GM23338 (cell line): ENCODE data around the gene TFIP11. TPM values are rescaled to one million over a fixed set of nuclear protein-coding genes. Genes with fewer than 3 reads are reported as not detected.

ENCODE experiments used
- ATAC-seq: fragments of 200-7000 bp; cut with Tn5 transposase; 3 replicates; pipeline ENCODE4 v1.9.1; 2020
- DNase-seq: peaks from one replicate; pipeline ENCODE4 v3.0.0-alpha.2; 2015; ENCODE audit warnings: low spot score
- H2AFZ ChIP-seq: fragments of 200-600 bp; sonication (generic); 2 replicates; pipeline ENCODE4 v1.8.0; 2016; ENCODE audit warnings: antibody characterized with exemption, mild to moderate bottlenecking, moderate library complexity
- H3F3A ChIP-seq: fragments of 200-600 bp; sonication (generic); replicated peaks from 2 replicates; pipeline ENCODE4 v1.8.0; 2017; ENCODE audit warnings: antibody characterized with exemption, mixed run types, low read depth
- H3K27ac ChIP-seq: fragments of 200-600 bp; sonication (generic); 2 replicates; pipeline ENCODE4 v1.6.1; 2016; ENCODE audit warnings: low read depth
- H3K27me3 ChIP-seq: fragments of 200-600 bp; sonication (generic); 2 replicates; pipeline ENCODE4 v1.8.0; 2016; ENCODE audit warnings: mild to moderate bottlenecking, mixed run types, moderate library complexity; ENCODE audit not compliant: insufficient read depth
- H3K36me3 ChIP-seq: fragments of 200-600 bp; sonication (generic); 2 replicates; pipeline ENCODE4 v1.8.0; 2016; ENCODE audit warnings: mild to moderate bottlenecking; ENCODE audit not compliant: insufficient read depth
- H3K4me1 ChIP-seq: fragments of 200-600 bp; sonication (generic); 2 replicates; pipeline ENCODE4 v1.8.0; 2016; ENCODE audit warnings: mild to moderate bottlenecking, moderate library complexity; ENCODE audit not compliant: insufficient read depth
- H3K4me2 ChIP-seq: fragments of 200-600 bp; sonication (generic); 2 replicates; pipeline ENCODE4 v1.7.1; 2017; ENCODE audit warnings: mixed run types
- H3K4me3 ChIP-seq: fragments of 200-600 bp; sonication (generic); 2 replicates; pipeline ENCODE4 v1.6.1; 2016; ENCODE audit warnings: mixed run types
- H3K79me2 ChIP-seq: fragments of 200-600 bp; sonication (generic); replicated peaks from 2 replicates; pipeline ENCODE4 v1.8.0; 2017; ENCODE audit warnings: mild to moderate bottlenecking; ENCODE audit not compliant: insufficient read depth
- H3K9me2 ChIP-seq: fragments of 200-600 bp; sonication (generic); 2 replicates; pipeline ENCODE4 v1.8.0; 2017; ENCODE audit not compliant: insufficient read depth
- H4K20me1 ChIP-seq: fragments of 200-600 bp; sonication (generic); replicated peaks from 2 replicates; pipeline ENCODE4 v1.8.0; 2017; ENCODE audit warnings: mild to moderate bottlenecking; ENCODE audit not compliant: insufficient read depth
- H3K27ac Mint-ChIP-seq: 2 replicates; pipeline ENCODE4 v1.8.0; 2020; ENCODE audit warnings: inconsistent platforms, mild to moderate bottlenecking, moderate library complexity, mixed read lengths
- H3K27me3 Mint-ChIP-seq: 3 replicates; pipeline ENCODE4 v1.8.0; 2022; ENCODE audit warnings: low read depth, mild to moderate bottlenecking, moderate library complexity, mixed read lengths, inconsistent platforms; ENCODE audit not compliant: insufficient read depth, poor library complexity
- H3K36me3 Mint-ChIP-seq: 3 replicates; pipeline ENCODE4 v1.8.0; 2021; ENCODE audit warnings: low read depth, mild to moderate bottlenecking, inconsistent platforms, moderate library complexity, mixed read lengths
- H3K4me1 Mint-ChIP-seq: 3 replicates; pipeline ENCODE4 v1.8.0; 2020; ENCODE audit warnings: mild to moderate bottlenecking, inconsistent platforms, mixed read lengths
- H3K4me3 Mint-ChIP-seq: 3 replicates; pipeline ENCODE4 v1.8.0; 2021; ENCODE audit warnings: moderate library complexity, mild to moderate bottlenecking, inconsistent platforms, mixed read lengths
- H3K9me3 Mint-ChIP-seq: 3 replicates; pipeline ENCODE4 v1.8.0; 2020; ENCODE audit warnings: moderate library complexity, mild to moderate bottlenecking, inconsistent platforms, mixed read lengths
- CREB1 ChIP-seq: fragments of 250-450 bp; sonication (Bioruptor Pico); IDR thresholded peaks from 2 replicates; pipeline ENCODE4 v1.5.0; 2020; ENCODE audit warnings: low read depth, mild to moderate bottlenecking, moderate library complexity
- CTCF ChIP-seq, 2 experiments: fragments of 200-600 bp in 1 of 2; sonication (generic) in 1 of 2; conservative IDR thresholded peaks; 2 replicates each; pipeline versions ENCODE4 v1.5.1 to v1.6.1; 2016 to 2017; ENCODE audit warnings: antibody characterized with exemption in 2 of 2, low read depth in 2 of 2, mild to moderate bottlenecking in 2 of 2, moderate library complexity in 1 of 2
- ETS1 ChIP-seq: IDR thresholded peaks from 2 replicates; pipeline ENCODE4 v1.6.1; 2016; ENCODE audit warnings: antibody characterized with exemption
- EZH2 ChIP-seq: fragments of 200-600 bp; sonication (generic); IDR thresholded peaks from one replicate; pipeline ENCODE4 v1.8.0; 2017; ENCODE audit warnings: antibody characterized with exemption, mild to moderate bottlenecking, low read depth; ENCODE audit not compliant: unreplicated experiment
- NANOG ChIP-seq: IDR thresholded peaks from 2 replicates; pipeline ENCODE4 v1.6.1; 2016; ENCODE audit warnings: antibody characterized with exemption, borderline replicate concordance
- POLR2AphosphoS5 ChIP-seq: IDR thresholded peaks from 2 replicates; pipeline ENCODE4 v1.6.1; 2016; ENCODE audit warnings: antibody characterized with exemption, low read depth
- ZNF114 ChIP-seq: fragments of 250-450 bp; sonication (Bioruptor Pico); IDR thresholded peaks from 2 replicates; pipeline ENCODE4 v1.5.0; 2020; ENCODE audit warnings: mild to moderate bottlenecking, moderate library complexity
- ZNF331 ChIP-seq: fragments of 250-450 bp; sonication (Bioruptor Pico); IDR thresholded peaks from 2 replicates; pipeline ENCODE4 v1.5.0; 2020; ENCODE audit warnings: low read depth, mild to moderate bottlenecking, moderate library complexity
- microRNA counts: library from miRNA; unstranded; fragments of <30 nt; microRNA quantifications from one replicate; lab custom pipeline; 2017
- microRNA-seq: library from miRNA; unstranded; fragments of <30 nt; microRNA quantifications from one replicate; pipeline ENCODE4, GENCODE V29; 2017
- polyA plus RNA-seq: library from polyadenylated mRNA; unstranded; fragments of >200 nt; fragmentation: Nextera tagmentation; extraction: Ambion mirVana; gene quantifications from 2 replicates; pipeline ENCODE4 v1.2.1, GENCODE V29; 2016
- small RNA-seq: library from RNA; depleted of rRNA; stranded (forward); fragments of <200 nt; gene quantifications from one replicate; pipeline ENCODE3, GENCODE V24; 2014; ENCODE audit warnings: low replicate concordance
- total RNA-seq: library from RNA; depleted of rRNA; stranded (reverse); fragments of >200 nt; shearing (Covaris generic); gene quantifications from 2 replicates; pipeline ENCODE4 v1.2.3, GENCODE V29; 2014; rRNA removed
- TF ChIP-seq, protein P1 (sequence below): IDR thresholded peaks from one replicate; pipeline ENCODE4 v1.6.1; 2018; ENCODE audit warnings: antibody characterized with exemption; ENCODE audit not compliant: unreplicated experiment

The TFIP11 gene
- total and polyA plus RNA-seq, 2 experiments from 2014 or later, result 17.1 to 26.2 TPM

GRCh38 chr22:26442086-26442756, 70.1 kb downstream of the TFIP11 start:
- Mint-ChIP-seq H3K4me3 (no peak overlapping the region), H3K4me1 (peaks cover 10% of the 10 kb centered on the region), H3K27me3 (peaks cover 7% of the 10 kb centered on the region), H3K9me3 (no peaks in the 10 kb centered on the region), H3K27ac (0 out of 2 replicates have a peak overlapping the region, but pooled peaks have one; percentile 32), H3K36me3 (peaks cover 4% of the 10 kb centered on the region; the same call in 2 of the 3 replicates)
- Histone ChIP-seq H2AFZ (no peak overlapping the region), H4K20me1 (no peaks in the 10 kb centered on the region; the same call in 1 of the 2 replicates), H3K4me3 (no peak overlapping the region), H3K9me2 (no peaks in the 10 kb centered on the region), H3K27ac (no peak overlapping the region), H3K79me2 (0 out of 2 replicates have a peak, but pooled peaks cover 8% of the 10 kb centered on the region), H3K4me2 (no peak overlapping the region; the same call in 1 of the 2 replicates), H3F3A (no peaks in the 10 kb centered on the region), H3K4me1 (peaks cover 7% of the 10 kb centered on the region; the same call in 1 of the 2 replicates), H3K36me3 (no peaks in the 10 kb centered on the region), H3K27me3 (no peaks in the 10 kb centered on the region)
- TF ChIP-seq, protein P1, sequence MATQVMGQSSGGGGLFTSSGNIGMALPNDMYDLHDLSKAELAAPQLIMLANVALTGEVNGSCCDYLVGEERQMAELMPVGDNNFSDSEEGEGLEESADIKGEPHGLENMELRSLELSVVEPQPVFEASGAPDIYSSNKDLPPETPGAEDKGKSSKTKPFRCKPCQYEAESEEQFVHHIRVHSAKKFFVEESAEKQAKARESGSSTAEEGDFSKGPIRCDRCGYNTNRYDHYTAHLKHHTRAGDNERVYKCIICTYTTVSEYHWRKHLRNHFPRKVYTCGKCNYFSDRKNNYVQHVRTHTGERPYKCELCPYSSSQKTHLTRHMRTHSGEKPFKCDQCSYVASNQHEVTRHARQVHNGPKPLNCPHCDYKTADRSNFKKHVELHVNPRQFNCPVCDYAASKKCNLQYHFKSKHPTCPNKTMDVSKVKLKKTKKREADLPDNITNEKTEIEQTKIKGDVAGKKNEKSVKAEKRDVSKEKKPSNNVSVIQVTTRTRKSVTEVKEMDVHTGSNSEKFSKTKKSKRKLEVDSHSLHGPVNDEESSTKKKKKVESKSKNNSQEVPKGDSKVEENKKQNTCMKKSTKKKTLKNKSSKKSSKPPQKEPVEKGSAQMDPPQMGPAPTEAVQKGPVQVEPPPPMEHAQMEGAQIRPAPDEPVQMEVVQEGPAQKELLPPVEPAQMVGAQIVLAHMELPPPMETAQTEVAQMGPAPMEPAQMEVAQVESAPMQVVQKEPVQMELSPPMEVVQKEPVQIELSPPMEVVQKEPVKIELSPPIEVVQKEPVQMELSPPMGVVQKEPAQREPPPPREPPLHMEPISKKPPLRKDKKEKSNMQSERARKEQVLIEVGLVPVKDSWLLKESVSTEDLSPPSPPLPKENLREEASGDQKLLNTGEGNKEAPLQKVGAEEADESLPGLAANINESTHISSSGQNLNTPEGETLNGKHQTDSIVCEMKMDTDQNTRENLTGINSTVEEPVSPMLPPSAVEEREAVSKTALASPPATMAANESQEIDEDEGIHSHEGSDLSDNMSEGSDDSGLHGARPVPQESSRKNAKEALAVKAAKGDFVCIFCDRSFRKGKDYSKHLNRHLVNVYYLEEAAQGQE, result no peak
- TF ChIP-seq CTCF (conservative IDR thresholded peaks at IDR 0.05; ENCODE audit: low read depth in 2 of 2) (no peak), POLR2AphosphoS5 (no peak), EZH2 (no peak), CREB1 (CRISPR knock-in tag) (no peak), ETS1 (no peak), ZNF331 (CRISPR knock-in tag) (no peak), NANOG (no peak), ZNF114 (CRISPR knock-in tag) (no peak)
- DNase-seq, result peak; percentile 62
- ATAC-seq, result peak; percentile 76

MicroRNAs encoded within 50 kb of the gene (microRNA counts, 767-probe panel; counts per million panel counts)
- microRNA hsa-miR-548j (lab: Ali Mortazavi, UCI), result not detected

Small RNAs within 50 kb of the gene (microRNA-seq; reads per million reads assigned to microRNA genes)
- 5.5 reads per million, percentile 23 among the genes with 10 or more reads in this experiment for gene MIR548J

Small RNAs within 50 kb of the gene (small RNA-seq; reads per million reads assigned to genes)
- gene MIR548J, result 0.22 reads per million

Other genes starting within 250 kb of the TFIP11 start
- 9.3 and 10.0 TPM in 2 replicates for gene ASPHD2, start 83.2 kb downstream of the TFIP11 start, total RNA-seq
- gene ASPHD2, start 83.2 kb downstream of the TFIP11 start, polyA plus RNA-seq, result 6.0 and 8.3 TPM in 2 replicates
- 36.9 and 49.4 TPM in 2 replicates for gene HPS4, start 28.7 kb downstream of the TFIP11 start, total RNA-seq
- 17.8 and 20.3 TPM in 2 replicates for gene HPS4, start 28.7 kb downstream of the TFIP11 start, polyA plus RNA-seq
- 17.8 and 34.4 TPM in 2 replicates for gene SRRD, start 28.6 kb downstream of the TFIP11 start, total RNA-seq
- gene SRRD, start 28.6 kb downstream of the TFIP11 start, polyA plus RNA-seq, result 17.8 and 23.2 TPM in 2 replicates
- gene TPST2, start 77.7 kb upstream of the TFIP11 start, total RNA-seq, result 106 and 127 TPM in 2 replicates
- gene TPST2, start 77.7 kb upstream of the TFIP11 start, polyA plus RNA-seq, result 37.9 and 43.1 TPM in 2 replicates
- gene CRYBB1, start 105.6 kb upstream of the TFIP11 start, total RNA-seq, result 1.6 and 2.4 TPM in 2 replicates
- 3.0 and 3.7 TPM in 2 replicates for gene CRYBB1, start 105.6 kb upstream of the TFIP11 start, polyA plus RNA-seq
- 1.7 TPM in 1 of 2 replicates, not detected in the other for gene CRYBA4, start 109.5 kb upstream of the TFIP11 start, total RNA-seq
- 1.2 and 1.5 TPM in 2 replicates for gene CRYBA4, start 109.5 kb upstream of the TFIP11 start, polyA plus RNA-seq
- gene MIAT, start 145.1 kb upstream of the TFIP11 start, total RNA-seq, result 51.4 and 63.6 TPM in 2 replicates
- 8.2 and 10.0 TPM in 2 replicates for gene MIAT, start 145.1 kb upstream of the TFIP11 start, polyA plus RNA-seq